Common myeloid progenitor, CD34-positive (primary cell): ENCODE measurements around the gene PRM3.

Experiments
- CTCF ChIA-PET: fragments of 350-600 bp; sonication (Branson Sonifier 250); formaldehyde crosslinking; loops from one replicate; lab custom pipeline; 2021; ENCODE audit warnings: antibody characterized with exemption; lab: Charles Lee
- POLR2A ChIA-PET: fragments of 350-600 bp; sonication (Branson Sonifier 250); formaldehyde crosslinking; loops from one replicate; lab custom pipeline; 2021; ENCODE audit warnings: antibody characterized with exemption; lab: Charles Lee
- DNase-seq, 3 donors: peaks; one replicate each; pipeline versions ENCODE4 v3.0.0 to v3.0.0-alpha.2; 2013
- H3K27ac ChIP-seq, 2 experiments: 1 replicate in 1 of 2; 2 replicates in 1 of 2; pipeline ENCODE4 v1.7.0; 2013; ENCODE audit warnings: inconsistent platforms in 2 of 2, low read length in 2 of 2, mild to moderate bottlenecking in 2 of 2, low read depth in 1 of 2, moderate library complexity in 1 of 2; ENCODE audit not compliant: severe bottlenecking in 2 of 2, insufficient read depth in 1 of 2, poor library complexity in 1 of 2
- H3K27me3 ChIP-seq, 5 experiments: replicated peaks in 2 of 5; 1 replicate in 3 of 5; 2 replicates in 2 of 5; pipeline versions ENCODE4 v1.6.1 to v1.7.0; 2013; ENCODE audit warnings: low read length in 4 of 5, mild to moderate bottlenecking in 2 of 5, moderate library complexity in 2 of 5, inconsistent platforms in 1 of 5; ENCODE audit not compliant: insufficient read depth in 5 of 5, control insufficient read depth in 4 of 5
- H3K36me3 ChIP-seq, 4 experiments: 1 replicate in 2 of 4; 2 replicates in 2 of 4; pipeline versions ENCODE4 v1.6.1 to v1.7.0; 2013; ENCODE audit warnings: low read length in 3 of 4, control low read depth in 1 of 4, mild to moderate bottlenecking in 1 of 4; ENCODE audit not compliant: control insufficient read depth in 4 of 4, insufficient read depth in 4 of 4
- H3K4me1 ChIP-seq, 4 experiments: 1 replicate in 3 of 4; 2 replicates in 1 of 4; pipeline versions ENCODE4 v1.6.1 to v1.7.1; 2013; ENCODE audit warnings: low read length in 3 of 4, mild to moderate bottlenecking in 3 of 4, control low read depth in 1 of 4, inconsistent platforms in 1 of 4, moderate library complexity in 1 of 4; ENCODE audit not compliant: control insufficient read depth in 4 of 4, insufficient read depth in 4 of 4; ENCODE audit errors: control extremely low read depth in 1 of 4
- H3K4me3 ChIP-seq, 7 experiments: 1 replicate in 4 of 7; 2 replicates in 3 of 7; pipeline versions ENCODE4 v1.5.1 to v1.7.0; 2013; ENCODE audit warnings: mild to moderate bottlenecking in 7 of 7, low read length in 6 of 7, moderate library complexity in 6 of 7, inconsistent platforms in 2 of 7, low read depth in 2 of 7, control low read depth in 1 of 7; ENCODE audit not compliant: insufficient read depth in 4 of 7, control insufficient read depth in 1 of 7; ENCODE audit errors: extremely low read depth in 1 of 7
- H3K9me3 ChIP-seq, 5 experiments: 1 replicate in 4 of 5; 2 replicates in 1 of 5; pipeline versions ENCODE4 v1.6.1 to v1.7.1; 2013; ENCODE audit warnings: low read length in 4 of 5, mild to moderate bottlenecking in 2 of 5, inconsistent platforms in 1 of 5, low read depth in 1 of 5, moderate library complexity in 1 of 5; ENCODE audit not compliant: control insufficient read depth in 4 of 5, insufficient read depth in 2 of 5; ENCODE audit errors: control extremely low read depth in 1 of 5
- WGBS: methylation state at CpG from one replicate; pipeline ENCODE4 v1.1.5; 2013; ENCODE audit not compliant: insufficient coverage; 5-methylcytosine and 5-hydroxymethylcytosine counted together

The PRM3 gene

DNA sequence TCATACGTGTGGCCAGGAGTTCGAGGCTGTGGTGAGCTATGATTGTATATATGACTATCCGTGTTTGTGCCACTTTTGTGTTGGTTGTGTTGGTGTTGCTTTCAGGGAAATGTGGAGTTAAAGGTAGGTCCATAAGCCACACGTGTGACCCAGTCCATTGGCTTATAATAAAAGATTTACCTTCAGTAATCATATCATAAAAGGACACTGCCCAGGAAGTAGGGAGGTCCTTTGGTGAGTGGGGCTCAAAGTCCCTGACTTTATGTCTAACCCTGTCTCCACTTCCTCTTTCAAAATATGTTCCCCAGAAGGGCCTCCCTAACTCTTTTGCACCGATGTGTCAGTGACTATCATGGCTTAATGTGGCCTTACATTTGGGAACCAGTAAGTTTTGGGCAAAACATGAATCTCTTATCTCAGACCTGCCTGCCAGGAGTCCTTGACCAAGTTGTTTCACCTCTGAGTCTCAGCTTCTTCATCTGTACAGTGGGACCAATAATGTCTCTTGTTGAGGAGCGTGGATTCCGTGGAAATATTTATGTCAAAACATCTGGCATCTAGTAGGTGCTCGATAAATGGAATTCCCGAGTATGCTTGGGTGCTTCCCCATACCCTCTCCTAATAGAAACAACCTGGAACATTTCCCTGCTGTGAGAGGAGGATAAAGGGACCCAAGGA lies 9.1 kb downstream of the PRM3 start:
- peaks cover under 1 to 18% (median 11%) of the 10 kb centered on the region in 4 experiments for H3K4me1 ChIP-seq
- H3K27ac ChIP-seq: no peak overlapping the region
- CTCF ChIA-PET: interaction anchor here (1.0 to 1.3 kb wide), 6 partner anchors 8 to 301 kb away, joined by 3 to 7 read pairs (median 4); no protein-coding TSS in a partner anchor
- 74% methylated on average over 4 of the region's 9 CpGs for WGBS
- H3K27me3 ChIP-seq: no peaks in the 10 kb centered on the region
- no peak overlapping the region for H3K4me3 ChIP-seq
- H3K9me3 ChIP-seq: no peaks in the 10 kb centered on the region
- H3K36me3 ChIP-seq: no peaks in the 10 kb centered on the region
- peak in 2 of 3 donors; percentile 55 to 60 for DNase-seq
- POLR2A ChIA-PET: interaction anchor here (0.9 kb wide), 1 partner anchor 34 kb away, joined by 3 read pairs; no protein-coding TSS in a partner anchor

DNA sequence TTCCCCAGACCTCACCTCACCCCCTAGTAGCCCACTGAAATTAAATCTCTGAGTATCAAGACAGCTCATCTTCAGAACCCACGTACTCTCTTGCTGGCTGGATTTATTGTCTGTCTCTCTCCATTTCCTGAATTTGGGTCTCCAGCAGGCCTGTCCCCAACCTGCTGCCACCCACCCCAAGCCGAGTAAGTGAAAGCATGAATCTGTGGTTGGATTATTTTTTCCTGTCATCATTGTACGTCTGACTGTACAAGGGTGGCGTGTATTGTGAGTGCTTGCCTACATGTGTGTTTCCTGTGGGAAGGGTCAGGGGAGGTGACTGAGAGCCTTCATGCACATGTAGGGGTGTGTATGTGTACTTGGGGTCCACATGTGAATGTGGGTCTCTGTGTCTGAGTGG lies 9.7 kb downstream of the PRM3 start:
- no peak overlapping the region for H3K27ac ChIP-seq
- DNase-seq: peak; percentile 62 to 92 (median 88)
- CTCF ChIA-PET: interaction anchor here (1.0 to 1.3 kb wide), 6 partner anchors 8 to 300 kb away, joined by 3 to 7 read pairs (median 4); no protein-coding TSS in a partner anchor
- H3K36me3 ChIP-seq: no peaks in the 10 kb centered on the region
- POLR2A ChIA-PET: interaction anchor here (0.9 kb wide), 1 partner anchor 34 kb away, joined by 3 read pairs; no protein-coding TSS in a partner anchor
- no peak overlapping the region for H3K4me3 ChIP-seq
- H3K4me1 ChIP-seq: peaks cover 5 to 23% (median 17%) of the 10 kb centered on the region in 4 experiments
- 0% methylated on average over 3 of the region's 4 CpGs for WGBS
- no peaks in the 10 kb centered on the region for H3K9me3 ChIP-seq
- H3K27me3 ChIP-seq: no peaks in the 10 kb centered on the region

DNA sequence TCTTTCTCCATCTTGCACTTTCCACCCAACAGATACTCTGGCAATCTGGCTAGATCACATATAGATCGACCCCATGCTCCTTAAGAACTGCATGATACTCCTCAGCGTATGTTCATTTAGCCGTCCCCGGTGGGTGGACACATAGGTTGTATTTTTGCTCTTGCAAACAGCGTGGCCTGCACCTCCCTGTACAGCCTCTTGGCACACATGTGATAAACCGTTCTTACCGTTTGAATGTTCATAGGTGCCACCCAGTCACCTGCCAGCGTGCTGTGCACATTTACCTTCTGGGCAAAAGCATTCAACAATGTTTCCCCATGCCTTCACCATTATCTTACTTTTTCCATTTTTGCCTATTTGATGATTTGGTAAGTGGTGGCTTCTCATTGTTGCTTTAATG lies 10.5 kb downstream of the PRM3 start:
- Histone ChIP-seq H3K4me3 (no peak overlapping the region), H3K27me3 (no peaks in the 10 kb centered on the region), H3K4me1 (peaks cover 5 to 31% (median 22%) of the 10 kb centered on the region in 4 experiments), H3K9me3 (no peaks in the 10 kb centered on the region), H3K36me3 (no peaks in the 10 kb centered on the region), H3K27ac (no peak overlapping the region)
- DNase-seq: no peak
- WGBS: 92% methylated on average over 7 of the region's 8 CpGs
- ChIA-PET POLR2A (no interaction called here), CTCF (interaction anchor here (1.0 to 8.0 kb wide), 6 partner anchors 9 to 299 kb away, joined by 3 to 76 read pairs (median 4); no protein-coding TSS in a partner anchor)

DNA sequence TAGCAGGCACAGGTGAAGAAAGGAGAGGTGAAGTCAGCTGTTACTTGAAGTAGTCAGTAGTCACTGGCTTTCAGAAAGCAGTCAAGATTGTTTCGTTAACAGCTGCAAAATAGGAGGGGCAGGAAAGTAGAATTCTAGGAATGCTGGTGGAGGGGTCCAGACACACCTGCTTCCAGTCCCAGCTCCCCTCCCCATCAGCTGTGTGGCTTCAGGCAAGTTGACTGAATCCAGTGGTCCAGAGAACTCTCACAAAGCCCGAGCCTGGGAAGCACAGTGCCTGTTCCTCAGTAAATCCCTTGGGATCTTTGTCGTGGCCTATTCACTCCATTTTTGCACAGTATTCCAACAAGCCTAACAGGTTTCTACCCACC lies 12.8 kb downstream of the PRM3 start:
- DNase-seq: no peak
- Histone ChIP-seq H3K4me1 (peaks cover 5 to 47% (median 37%) of the 10 kb centered on the region in 4 experiments), H3K27ac (no peak overlapping the region), H3K4me3 (no peak overlapping the region), H3K36me3 (no peaks in the 10 kb centered on the region), H3K9me3 (no peaks in the 10 kb centered on the region), H3K27me3 (no peaks in the 10 kb centered on the region)
- ChIA-PET POLR2A (no interaction called here), CTCF (interaction anchor here (0.8 to 8.0 kb wide), 6 partner anchors 8 to 296 kb away, joined by 3 to 76 read pairs (median 5); partner anchors contain the start of gene TNP2)
- 100% methylated on average over 3 of the region's 3 CpGs for WGBS

DNA sequence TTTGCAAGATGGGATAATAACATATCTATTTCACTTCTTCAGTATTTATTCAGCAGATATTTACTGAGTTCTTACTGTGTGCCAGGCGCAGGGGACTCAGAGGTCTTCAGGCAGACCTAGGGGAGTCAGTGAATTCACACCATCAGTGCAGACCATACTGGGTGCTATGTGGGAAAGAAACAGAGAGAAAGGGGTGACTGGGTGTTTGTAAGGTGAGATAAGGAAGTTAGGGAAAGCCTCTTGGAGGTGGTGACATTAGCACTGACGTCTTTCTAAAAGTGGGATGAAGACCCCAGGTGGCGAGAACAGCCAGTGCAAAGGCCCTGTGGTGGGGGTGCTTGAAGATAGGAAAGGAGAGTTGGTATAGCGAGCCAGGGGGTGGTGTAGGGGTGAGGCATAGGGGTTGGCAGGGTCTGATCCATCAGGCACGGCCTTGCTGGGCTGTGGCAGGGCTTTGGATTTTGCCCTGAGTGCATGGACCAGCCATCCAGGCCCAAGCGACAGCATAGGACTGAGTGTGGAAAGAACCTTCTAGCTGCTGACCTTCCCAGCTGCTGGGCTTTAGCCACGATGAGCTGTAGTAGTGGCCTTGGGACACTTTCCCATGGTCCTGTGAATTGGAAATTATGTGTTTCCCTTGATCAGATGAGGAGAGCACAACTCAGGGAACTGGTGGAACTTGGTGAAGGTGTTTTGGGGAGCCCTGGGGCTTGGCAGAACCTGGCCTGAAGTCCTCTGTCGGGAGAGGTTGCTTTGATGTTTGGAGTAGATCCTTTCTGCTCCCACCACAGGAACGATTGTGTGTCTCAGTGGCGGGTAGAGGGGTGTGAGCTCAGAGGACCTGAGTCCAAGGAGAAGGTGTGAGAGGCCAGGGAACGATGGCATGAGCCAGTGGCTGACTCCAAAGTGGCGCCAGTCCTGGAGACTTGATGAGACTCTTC lies 13.5 kb downstream of the PRM3 start:
- DNase-seq: no peak
- 95% methylated on average over 12 of the region's 12 CpGs for WGBS
- CTCF ChIA-PET: interaction anchor here (0.8 to 8.1 kb wide), 10 partner anchors 9 to 300 kb away, joined by 3 to 80 read pairs (median 4); partner anchors contain the start of gene TNP2
- POLR2A ChIA-PET: interaction anchor here (1.5 kb wide), 1 partner anchor 38 kb away, joined by 4 read pairs; no protein-coding TSS in a partner anchor
- Histone ChIP-seq H3K27me3 (no peaks in the 10 kb centered on the region), H3K4me1 (peaks cover 5 to 53% (median 42%) of the 10 kb centered on the region in 4 experiments), H3K36me3 (no peaks in the 10 kb centered on the region), H3K4me3 (no peak overlapping the region), H3K9me3 (no peaks in the 10 kb centered on the region), H3K27ac (no peak overlapping the region)

DNA sequence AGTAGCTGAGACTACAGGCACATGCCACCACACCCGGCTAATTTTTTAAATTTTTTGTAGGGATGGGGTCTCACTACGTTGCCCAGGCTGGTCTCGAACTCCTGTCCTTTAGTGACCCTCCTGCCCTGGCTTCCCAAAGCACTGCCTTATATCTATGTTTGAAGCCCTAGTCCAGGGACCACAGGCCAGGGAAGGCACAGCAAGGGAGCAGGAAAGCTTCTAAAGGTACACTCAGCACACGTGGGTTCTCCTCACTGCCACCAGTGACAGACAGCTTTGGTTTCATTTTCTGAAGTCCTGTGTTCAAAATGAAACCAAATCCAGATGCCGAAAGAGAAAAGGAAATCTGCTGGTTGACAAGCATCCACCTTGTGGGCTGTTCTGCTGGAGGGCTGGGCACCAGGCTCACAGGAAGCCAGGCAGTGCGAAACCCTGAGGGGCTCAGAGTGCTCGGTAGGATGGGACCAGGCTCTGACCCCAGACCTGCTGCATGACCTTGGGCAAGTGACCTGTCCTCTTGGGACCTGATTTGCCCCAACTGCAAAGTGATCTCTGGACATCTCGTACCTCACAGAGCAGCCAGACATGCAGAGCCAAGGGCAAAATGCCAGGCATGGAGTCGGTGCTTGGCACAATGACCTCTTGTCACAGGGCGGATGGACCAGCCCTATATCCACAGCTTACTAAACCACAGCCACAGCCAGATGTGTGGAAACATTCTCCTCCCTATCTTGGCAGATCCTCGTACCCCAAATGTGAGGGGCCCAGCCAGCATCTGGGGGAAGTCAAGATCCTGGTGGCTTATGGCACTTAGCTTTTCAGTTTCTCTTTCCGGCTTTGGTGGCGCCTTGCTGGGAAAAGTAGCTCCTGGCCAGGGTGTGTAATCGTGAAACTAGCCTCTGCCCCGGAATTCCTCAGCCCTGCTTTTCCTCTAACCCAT lies 14.6 kb downstream of the PRM3 start:
- peak overlapping the region in 4 of 7 experiments; percentile 19 to 66 (median 50) for H3K4me3 ChIP-seq
- peaks cover 5 to 56% (median 47%) of the 10 kb centered on the region in 4 experiments for H3K4me1 ChIP-seq
- no peaks in the 10 kb centered on the region for H3K27me3 ChIP-seq
- peak; percentile 72 to 91 (median 90) for DNase-seq
- 20% methylated on average over 12 of the region's 15 CpGs for WGBS
- CTCF ChIA-PET: interaction anchor here (1.1 to 8.1 kb wide), 15 partner anchors 10 to 298 kb away, joined by 3 to 80 read pairs (median 4); partner anchors contain the start of gene TNP2
- H3K36me3 ChIP-seq: peaks cover 0 to 6% (median 0%) of the 10 kb centered on the region in 4 experiments
- POLR2A ChIA-PET: interaction anchor here (0.6 to 1.5 kb wide), 2 partner anchors 39 to 125 kb away, joined by 3 to 4 read pairs; no protein-coding TSS in a partner anchor
- no peak overlapping the region for H3K27ac ChIP-seq
- no peaks in the 10 kb centered on the region for H3K9me3 ChIP-seq
